Trophoblast cell (in vitro differentiated cells and primary cell): ENCODE data around the gene EPN1.
A peak's percentile ranks its signal among the peaks of the same experiment; 100 is the strongest.

Source experiments
- DNase-seq, 2 donors: peaks; one replicate each; pipeline ENCODE4 v3.0.0-alpha.2; 2016
- H2AFZ ChIP-seq: 2 replicates; pipeline ENCODE4 v1.6.1; 2013; ENCODE audit warnings: low read length, moderate library complexity, mild to moderate bottlenecking; ENCODE audit not compliant: insufficient read depth, poor library complexity
- H2AK5ac ChIP-seq: 2 replicates; pipeline ENCODE4 v1.6.1; 2013; ENCODE audit warnings: mild to moderate bottlenecking, low read length
- H2BK120ac ChIP-seq: 2 replicates; pipeline ENCODE4 v1.6.1; 2013; ENCODE audit warnings: low read length, mild to moderate bottlenecking, moderate library complexity; ENCODE audit not compliant: insufficient read depth, poor library complexity
- H2BK12ac ChIP-seq: 2 replicates; pipeline ENCODE4 v1.6.1; 2013; ENCODE audit warnings: mild to moderate bottlenecking, low read length, moderate library complexity
- H2BK5ac ChIP-seq: 2 replicates; pipeline ENCODE4 v1.6.1; 2013; ENCODE audit warnings: low read length, low read depth, moderate library complexity, mild to moderate bottlenecking; ENCODE audit not compliant: poor library complexity
- H3K14ac ChIP-seq: 2 replicates; pipeline ENCODE4 v1.6.1; 2013; ENCODE audit warnings: mild to moderate bottlenecking, low read length
- H3K18ac ChIP-seq: 2 replicates; pipeline ENCODE4 v1.6.1; 2013; ENCODE audit warnings: mild to moderate bottlenecking, low read length
- H3K23ac ChIP-seq: 2 replicates; pipeline ENCODE4 v1.6.1; 2013; ENCODE audit warnings: low read length
- H3K27ac ChIP-seq: 2 replicates; pipeline ENCODE4 v1.5.1; 2013; ENCODE audit warnings: low read depth, mild to moderate bottlenecking, inconsistent platforms, low read length, moderate library complexity
- H3K27me3 ChIP-seq: 2 replicates; pipeline ENCODE4 v1.6.1; 2013; ENCODE audit warnings: inconsistent platforms, mild to moderate bottlenecking, low read length, moderate library complexity; ENCODE audit not compliant: insufficient read depth
- H3K36me3 ChIP-seq, 2 experiments: 1 replicate in 1 of 2; 2 replicates in 1 of 2; pipeline ENCODE4 v1.6.1; 2013; ENCODE audit warnings: low read length in 2 of 2, mild to moderate bottlenecking in 2 of 2, moderate library complexity in 1 of 2; ENCODE audit not compliant: insufficient read depth in 2 of 2, control insufficient read depth in 1 of 2
- H3K4ac ChIP-seq: 2 replicates; pipeline ENCODE4 v1.6.1; 2013; ENCODE audit warnings: low read depth, mild to moderate bottlenecking, low read length, moderate library complexity
- H3K4me1 ChIP-seq, 2 experiments: 1 replicate in 1 of 2; 2 replicates in 1 of 2; pipeline ENCODE4 v1.6.1; 2013; ENCODE audit warnings: low read length in 2 of 2, mild to moderate bottlenecking in 2 of 2, moderate library complexity in 1 of 2; ENCODE audit not compliant: insufficient read depth in 2 of 2, control insufficient read depth in 1 of 2
- H3K4me2 ChIP-seq: 2 replicates; pipeline ENCODE4 v1.6.1; 2013; ENCODE audit warnings: inconsistent platforms, mild to moderate bottlenecking, low read length, moderate library complexity
- H3K4me3 ChIP-seq: 2 replicates; pipeline ENCODE4 v1.5.1; 2013; ENCODE audit warnings: mild to moderate bottlenecking, low read depth, low read length, inconsistent platforms
- H3K79me1 ChIP-seq: one replicate; pipeline ENCODE4 v1.6.1; 2013; ENCODE audit warnings: low read length
- H3K79me2 ChIP-seq: 2 replicates; pipeline ENCODE4 v1.6.1; 2013; ENCODE audit warnings: low read length, mild to moderate bottlenecking; ENCODE audit not compliant: control insufficient read depth, insufficient read depth, poor library complexity
- H3K9ac ChIP-seq: 2 replicates; pipeline ENCODE4 v1.6.1; 2013; ENCODE audit warnings: mild to moderate bottlenecking, low read length
- H3K9me3 ChIP-seq: 2 replicates; pipeline ENCODE4 v1.6.1; 2013; ENCODE audit warnings: low read depth, mild to moderate bottlenecking, control low read depth, inconsistent platforms, low read length; ENCODE audit not compliant: insufficient read depth
- H4K12ac ChIP-seq: 2 replicates; pipeline ENCODE4 v1.6.1; 2013; ENCODE audit warnings: low read depth, mild to moderate bottlenecking, low read length, moderate library complexity
- H4K8ac ChIP-seq: 2 replicates; pipeline ENCODE4 v1.6.1; 2013; ENCODE audit warnings: low read depth, mild to moderate bottlenecking, low read length, moderate library complexity
- H4K91ac ChIP-seq: one replicate; pipeline ENCODE4 v1.6.1; 2013; ENCODE audit warnings: low read depth, mild to moderate bottlenecking, low read length, moderate library complexity
- WGBS: extraction: QIAGEN DNeasy Blood & Tissue Kit; methylation state at CpG from one replicate; pipeline ENCODE4 v1.1.7; 2013; ENCODE audit warnings: missing lambda C conversion rate; ENCODE audit not compliant: insufficient read length, insufficient coverage; ENCODE audit errors: extremely low coverage; 5-methylcytosine and 5-hydroxymethylcytosine counted together

The EPN1 gene

GRCh38 chr19:55694656-55695491 is 19.8 kb downstream of the EPN1 start:
- Histone ChIP-seq H4K8ac (no peak overlapping the region), H3K4me1 (no peaks in the 10 kb centered on the region), H3K23ac (no peak overlapping the region), H4K91ac (no peak overlapping the region), H3K27me3 (no peaks in the 10 kb centered on the region), H2BK5ac (no peak overlapping the region), H3K27ac (no peak overlapping the region), H3K79me1 (no peaks in the 10 kb centered on the region), H3K4ac (no peak overlapping the region), H4K12ac (no peak overlapping the region), H2BK120ac (no peak overlapping the region), H3K79me2 (no peaks in the 10 kb centered on the region), H2AFZ (no peak overlapping the region), H3K14ac (no peak overlapping the region), H3K4me3 (no peak overlapping the region), H3K9me3 (peaks cover 3% of the 10 kb centered on the region), H3K4me2 (no peak overlapping the region), H2BK12ac (no peak overlapping the region), H2AK5ac (no peak overlapping the region), H3K9ac (no peak overlapping the region), H3K18ac (no peak overlapping the region), H3K36me3 (peaks cover 81 to 83% of the 10 kb centered on the region in 2 experiments)
- DNase-seq = no peak
- WGBS = no CpG with 5 or more reads among the region's 37 CpGs

- H3K18ac ChIP-seq = no peak overlapping the region
- no peak overlapping the region for H4K8ac ChIP-seq
- H2AFZ ChIP-seq = no peak overlapping the region
- no CpG with 5 or more reads among the region's 23 CpGs for WGBS
- H2AK5ac ChIP-seq = no peak overlapping the region
- H3K79me2 ChIP-seq = no peaks in the 10 kb centered on the region
- peaks cover 3% of the 10 kb centered on the region for H3K9me3 ChIP-seq
- no peak overlapping the region for H2BK12ac ChIP-seq
- H3K14ac ChIP-seq = no peak overlapping the region
- DNase-seq = no peak
- H4K91ac ChIP-seq = no peak overlapping the region
- no peaks in the 10 kb centered on the region for H3K4me1 ChIP-seq
- H3K79me1 ChIP-seq = no peaks in the 10 kb centered on the region
- no peak overlapping the region for H3K4me2 ChIP-seq
- no peak overlapping the region for H3K4me3 ChIP-seq
- no peak overlapping the region for H2BK120ac ChIP-seq
- peaks cover 78% of the 10 kb centered on the region in 2 experiments for H3K36me3 ChIP-seq
- H4K12ac ChIP-seq = no peak overlapping the region
- H3K27me3 ChIP-seq = no peaks in the 10 kb centered on the region
- no peak overlapping the region for H3K27ac ChIP-seq
- H3K9ac ChIP-seq = no peak overlapping the region
- H3K4ac ChIP-seq = no peak overlapping the region
- no peak overlapping the region for H3K23ac ChIP-seq
- no peak overlapping the region for H2BK5ac ChIP-seq
These were observed 20.7 kb downstream of the EPN1 start for GRCh38 chr19:55695511-55696290.

DNA sequence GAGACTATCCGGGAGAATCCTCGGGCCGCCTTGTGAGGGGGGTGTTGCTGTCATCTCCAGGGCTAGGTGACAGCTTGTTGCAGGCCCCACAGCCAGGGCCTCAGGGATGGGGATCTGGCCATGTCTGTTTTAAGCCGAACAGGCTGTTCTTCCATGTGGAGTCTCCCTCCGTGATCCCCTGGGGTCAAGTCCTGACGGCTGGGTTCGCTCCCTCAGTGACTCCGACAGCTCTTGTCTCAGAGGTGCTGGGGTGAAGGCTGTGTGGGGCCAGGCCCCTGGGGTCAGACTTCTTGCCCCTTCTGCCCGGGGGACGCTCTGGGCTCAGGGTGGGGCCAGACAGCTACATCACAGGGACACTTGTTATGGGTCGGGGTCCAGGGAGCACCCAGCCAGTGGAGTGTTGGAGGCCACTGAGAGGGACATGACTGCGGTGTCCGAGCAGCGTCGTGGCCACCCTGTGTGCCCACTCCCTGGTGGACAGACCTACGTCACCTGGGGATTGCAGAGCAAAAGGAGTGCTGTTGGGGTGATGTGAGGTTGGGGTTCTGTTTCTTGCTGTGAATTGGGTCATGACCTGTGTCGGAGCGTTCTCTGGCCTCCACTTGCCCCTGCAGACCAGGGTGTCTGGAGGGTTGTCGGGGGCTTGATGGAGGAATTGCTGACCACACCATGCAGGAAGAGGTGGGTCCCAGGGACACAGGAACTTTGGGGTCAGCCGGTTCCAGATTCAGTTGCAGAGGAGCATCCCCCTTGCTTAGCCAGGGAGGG is 21.5 kb downstream of the EPN1 start:
- Histone ChIP-seq H4K12ac (no peak overlapping the region), H3K9ac (no peak overlapping the region), H3K36me3 (peaks cover 72 to 73% of the 10 kb centered on the region in 2 experiments), H3K14ac (no peak overlapping the region), H3K79me1 (no peaks in the 10 kb centered on the region), H3K4me2 (no peak overlapping the region), H2BK5ac (no peak overlapping the region), H3K18ac (no peak overlapping the region), H3K4me3 (no peak overlapping the region), H4K91ac (no peak overlapping the region), H2BK120ac (no peak overlapping the region), H3K27ac (no peak overlapping the region), H3K79me2 (no peaks in the 10 kb centered on the region), H2AFZ (no peak overlapping the region), H4K8ac (no peak overlapping the region), H3K23ac (peak overlapping the region; percentile 18), H3K4ac (no peak overlapping the region), H2AK5ac (no peak overlapping the region), H3K27me3 (no peaks in the 10 kb centered on the region), H3K4me1 (no peaks in the 10 kb centered on the region), H3K9me3 (peaks cover 3% of the 10 kb centered on the region), H2BK12ac (no peak overlapping the region)
- WGBS = no CpG with 5 or more reads among the region's 20 CpGs
- no peak for DNase-seq

DNA sequence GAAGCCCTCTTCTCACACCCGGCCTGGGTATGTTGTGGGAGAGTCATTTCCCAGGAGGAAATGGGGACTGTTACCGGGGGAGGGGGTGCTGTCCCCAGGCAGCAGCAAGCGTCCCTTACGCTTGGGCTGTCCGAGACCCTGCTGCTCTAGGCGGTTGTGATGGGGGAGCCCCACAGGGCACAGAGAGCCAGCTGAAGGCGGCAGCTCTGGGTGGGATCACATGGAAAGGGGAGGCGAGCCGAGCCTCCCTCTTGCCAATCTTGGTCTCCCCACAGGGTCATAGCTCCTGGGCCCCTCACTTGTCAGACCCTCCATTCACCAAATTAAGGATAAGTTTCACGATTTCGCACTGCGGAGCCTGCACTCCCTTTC is 22.0 kb downstream of the EPN1 start:
- no peaks in the 10 kb centered on the region for H3K27me3 ChIP-seq
- peaks cover 3% of the 10 kb centered on the region for H3K9me3 ChIP-seq
- no peak overlapping the region for H3K18ac ChIP-seq
- H4K12ac ChIP-seq = no peak overlapping the region
- no peak overlapping the region for H4K8ac ChIP-seq
- no peak overlapping the region for H2BK120ac ChIP-seq
- no peak overlapping the region for H3K23ac ChIP-seq
- H3K4me3 ChIP-seq = no peak overlapping the region
- no peak overlapping the region for H2BK12ac ChIP-seq
- H3K27ac ChIP-seq = no peak overlapping the region
- no CpG with 5 or more reads among the region's 12 CpGs for WGBS
- H3K14ac ChIP-seq = no peak overlapping the region
- peaks cover 67% of the 10 kb centered on the region in 2 experiments for H3K36me3 ChIP-seq
- no peak for DNase-seq
- no peaks in the 10 kb centered on the region for H3K4me1 ChIP-seq
- no peak overlapping the region for H2AK5ac ChIP-seq
- no peak overlapping the region for H4K91ac ChIP-seq
- H3K9ac ChIP-seq = no peak overlapping the region
- no peak overlapping the region for H2AFZ ChIP-seq
- no peak overlapping the region for H3K4ac ChIP-seq
- no peak overlapping the region for H3K4me2 ChIP-seq
- H3K79me1 ChIP-seq = no peaks in the 10 kb centered on the region
- no peaks in the 10 kb centered on the region for H3K79me2 ChIP-seq
- no peak overlapping the region for H2BK5ac ChIP-seq
